GM21737 (cell line): ENCODE data around the gene WASHC4.

Experiments used
- ATAC-seq: cut with Tn5 transposase; IDR thresholded peaks from one replicate; pipeline ENCODE4 v1.9.1; 2021; ENCODE audit warnings: mild to moderate bottlenecking, moderate library complexity; ENCODE audit not compliant: unreplicated experiment

Gene WASHC4

DNA sequence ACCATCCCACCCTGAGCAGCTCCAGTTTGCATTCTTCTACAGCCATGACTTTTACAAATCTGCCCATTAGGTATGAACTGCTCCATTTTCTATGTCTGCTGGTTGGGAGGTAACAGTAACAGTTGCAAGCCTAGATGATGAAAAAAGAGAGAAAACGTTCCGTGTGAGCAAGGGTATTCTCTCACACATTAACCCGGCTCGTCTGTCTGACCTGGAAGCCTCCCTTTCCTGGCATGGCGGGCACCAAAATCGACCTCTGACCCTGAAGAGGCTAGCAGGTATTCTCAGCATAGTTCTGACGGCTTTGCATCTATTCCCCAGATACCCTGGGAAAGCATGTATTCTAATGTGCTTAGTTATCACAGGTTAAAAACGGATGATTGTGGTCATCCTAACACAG is 96.6 kb downstream of the WASHC4 start:
- no peak for ATAC-seq

DNA sequence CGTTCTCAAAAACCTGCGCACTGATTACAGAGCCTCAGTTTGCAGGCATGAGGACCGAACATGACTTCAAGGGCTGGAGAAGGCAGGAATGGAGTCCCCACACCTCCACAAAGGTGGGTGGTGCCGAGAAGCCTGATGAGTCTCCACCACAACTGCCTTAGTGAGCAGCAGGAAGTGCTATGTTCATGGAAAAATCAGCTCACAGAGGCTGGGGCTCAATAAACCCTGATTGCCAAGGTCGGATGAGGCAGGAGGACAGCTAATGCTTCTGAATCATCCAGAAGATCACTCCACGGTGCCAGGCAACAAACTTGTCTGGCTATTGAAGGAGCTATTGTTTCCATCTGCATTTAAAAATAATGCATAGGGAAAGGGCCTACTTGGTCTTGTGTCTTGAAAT is 97.4 kb downstream of the WASHC4 start:
- ATAC-seq: no peak

DNA sequence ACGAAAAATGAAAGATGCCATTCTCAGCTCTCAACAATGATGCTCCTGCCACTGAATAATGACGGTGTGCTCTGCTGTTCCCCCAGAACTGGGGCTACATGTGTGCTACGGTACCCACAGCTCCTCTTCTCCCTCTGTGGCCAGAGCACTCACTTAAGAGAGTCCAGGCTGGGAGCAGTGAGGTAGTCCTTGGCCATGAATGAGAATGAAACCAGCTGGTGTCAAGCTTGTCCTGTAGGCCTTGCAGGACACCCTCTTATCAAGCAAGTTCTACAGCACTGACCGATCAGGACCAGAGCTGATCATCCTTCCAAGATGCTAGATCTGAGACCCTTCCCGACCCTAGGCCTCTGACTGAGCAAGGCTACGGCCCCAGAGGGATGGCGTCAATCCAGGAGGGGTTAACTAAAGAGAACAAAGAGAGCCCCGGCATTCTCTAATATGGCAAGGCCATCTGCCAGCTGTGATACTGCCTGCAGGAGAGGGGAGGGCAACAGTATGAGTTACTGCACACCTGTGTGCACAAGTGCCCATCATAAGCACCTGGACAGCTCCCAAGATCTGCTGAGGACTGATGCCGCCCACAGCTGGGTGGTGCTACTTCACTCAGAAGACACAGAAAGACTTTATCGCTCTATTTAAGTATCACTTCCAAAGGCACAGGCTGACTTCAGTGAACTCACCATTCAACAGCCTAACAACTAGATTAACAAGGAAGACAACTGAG is 98.0 kb downstream of the WASHC4 start:
- ATAC-seq: no peak

DNA sequence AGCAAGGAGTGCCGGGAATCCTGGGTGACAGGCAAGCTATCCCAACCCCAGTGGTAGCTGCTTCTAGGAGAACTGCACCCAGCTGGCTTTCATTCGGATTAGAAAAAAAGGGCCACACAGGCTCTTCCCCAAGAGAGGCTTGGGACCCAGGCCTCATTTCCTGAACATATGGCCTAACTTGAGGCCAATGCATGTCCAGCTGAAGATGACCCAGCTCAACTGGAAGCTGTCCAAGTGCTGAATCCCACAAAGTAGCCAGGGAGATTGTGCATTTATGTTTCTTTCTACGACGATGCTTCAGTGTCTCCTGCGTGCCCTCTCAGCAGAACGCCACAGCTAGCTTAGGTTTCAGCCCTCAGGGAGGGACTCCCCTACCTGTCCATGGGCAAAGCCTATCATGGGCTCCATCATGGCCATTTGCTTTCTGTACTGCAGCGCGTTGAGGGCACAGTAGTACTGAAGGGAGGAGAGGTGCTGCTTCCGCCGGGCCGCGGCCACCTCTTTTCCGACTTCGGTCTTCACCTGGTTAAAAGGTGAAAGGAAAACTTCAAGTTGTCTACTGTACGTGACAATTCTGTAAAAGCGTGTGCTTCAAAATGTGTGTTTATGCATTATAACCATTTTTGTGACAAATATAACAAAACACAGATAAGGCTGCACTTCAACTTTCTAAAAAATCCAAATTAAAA is 99.3 kb downstream of the WASHC4 start:
- no peak for ATAC-seq

DNA sequence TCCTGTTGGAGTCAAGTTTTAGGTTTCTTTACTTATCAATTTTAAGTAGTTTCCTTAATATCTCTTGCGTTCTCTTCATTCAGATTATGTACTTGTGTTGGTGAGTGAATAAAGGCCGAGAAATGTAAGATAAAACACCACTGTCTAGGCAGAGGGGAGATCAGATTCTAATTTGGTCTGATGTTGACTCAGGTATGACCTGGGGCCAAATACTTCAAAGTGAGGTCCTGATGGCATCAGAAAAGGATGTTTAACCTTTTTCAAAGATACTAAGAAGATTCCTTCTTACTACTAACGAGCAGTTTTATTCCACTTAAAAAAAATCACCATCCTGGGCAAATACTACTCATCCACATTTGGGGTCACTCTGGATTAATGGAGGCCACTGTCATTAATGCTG is 101.6 kb downstream of the WASHC4 start:
- no peak for ATAC-seq

DNA sequence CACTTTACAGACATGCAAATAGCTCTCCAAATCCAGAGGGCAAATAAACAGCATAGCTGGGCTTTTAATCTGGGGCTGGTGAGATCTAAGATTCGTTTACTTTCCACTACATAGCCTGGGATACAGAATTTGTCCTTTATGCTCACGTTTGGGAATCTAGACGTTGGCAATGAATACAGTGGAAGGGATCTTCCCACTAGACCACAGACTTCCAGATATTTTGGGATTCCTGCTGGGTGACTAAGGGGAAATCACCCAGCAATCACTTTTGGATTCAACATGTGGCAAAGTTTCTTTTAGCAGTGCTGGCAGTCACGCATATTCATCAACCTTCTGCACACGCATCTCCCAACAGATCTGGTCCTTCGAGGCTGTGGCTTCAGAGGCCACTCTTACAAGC is 104.9 kb downstream of the WASHC4 start:
- no peak for ATAC-seq

DNA sequence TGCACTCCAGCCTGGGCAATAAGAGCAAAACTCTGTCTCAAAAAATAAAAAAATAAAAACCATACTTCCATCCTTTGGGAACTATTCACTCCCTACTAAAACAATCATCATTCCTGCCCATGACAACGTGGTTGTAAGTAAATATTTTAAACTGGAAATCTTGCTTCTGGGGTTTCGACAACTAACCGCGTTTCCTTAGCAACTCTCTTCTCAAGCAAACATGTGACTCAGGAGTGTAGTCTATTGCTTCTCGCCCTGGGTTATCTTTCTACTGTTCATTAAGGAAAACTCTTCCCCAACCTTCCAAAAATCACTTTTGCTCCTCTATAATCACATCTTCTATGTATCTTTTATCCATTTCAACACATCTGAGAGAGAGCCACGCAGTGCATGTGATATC is 106.6 kb downstream of the WASHC4 start:
- no peak for ATAC-seq

DNA sequence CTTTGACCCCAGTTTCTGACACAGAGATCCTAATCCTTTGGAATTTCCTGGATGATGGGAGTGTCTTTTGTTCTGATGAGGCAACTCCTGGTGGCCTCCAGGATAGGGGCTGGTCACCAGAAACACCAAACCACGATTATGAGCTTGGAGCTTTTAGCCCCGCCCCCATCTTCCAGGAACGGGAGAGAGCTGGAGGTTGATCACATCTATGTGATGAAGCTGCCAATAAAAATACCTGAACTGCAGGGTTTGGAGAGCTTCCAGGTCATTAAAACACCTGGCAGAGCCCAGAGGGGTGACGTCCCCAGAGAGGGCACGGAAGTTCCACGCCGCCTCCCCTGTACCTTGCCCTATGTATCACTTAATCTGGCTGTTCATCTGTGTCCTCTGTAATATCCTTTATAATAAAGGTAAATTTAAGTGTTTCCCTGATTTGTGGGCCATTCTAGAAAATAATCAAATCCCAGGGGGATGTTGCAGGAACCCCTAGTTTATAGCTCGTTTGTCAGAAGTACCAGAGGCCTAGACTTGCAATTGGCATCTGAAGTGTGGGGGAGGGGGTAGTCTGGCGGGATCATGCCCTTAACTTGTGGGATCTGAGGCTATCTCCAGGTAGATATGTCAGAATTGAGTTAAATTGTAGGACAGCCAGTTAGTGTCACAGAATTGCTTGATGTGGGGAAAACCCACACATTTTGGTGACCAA is 107.3 kb downstream of the WASHC4 start:
- no peak for ATAC-seq

DNA sequence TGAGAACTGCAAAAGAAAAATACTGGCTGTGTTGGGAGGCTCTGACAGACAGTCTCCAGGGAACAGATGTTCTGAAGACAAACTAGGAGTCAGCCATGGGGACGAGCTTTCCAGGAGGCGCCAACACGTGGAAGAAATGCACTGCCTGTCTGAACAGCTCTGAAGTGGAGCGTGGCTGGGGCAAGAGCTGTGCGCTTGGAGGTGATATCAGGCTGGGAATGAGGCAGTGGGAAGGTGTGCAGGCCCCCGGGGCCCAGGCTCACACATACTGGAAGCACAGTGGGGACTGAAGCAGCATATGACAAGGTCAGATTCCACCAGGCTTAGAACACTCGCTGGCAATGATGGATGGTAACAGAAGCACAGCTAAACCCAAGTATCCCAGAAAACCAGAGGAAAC is 110.9 kb downstream of the WASHC4 start:
- ATAC-seq: no peak
